Endothelial cell of hepatic sinusoid (primary cell): ENCODE data around the gene EHMT2.
"Not testable (repeated sequence)": the region's sequence is repeated elsewhere in the genome, so short reads cannot be mapped to it uniquely, and the experiment has no call there.

Source experiments
- in situ Hi-C: cut with HindIII; loops from 2 replicates; pipeline ENCODE4 v1.10.0; 2017; ENCODE audit warnings: low sequenced_read_pairs

Gene EHMT2

GRCh38 chr6:31897612-31898382, at the start of gene EHMT2:
TSS of gene EHMT2 (minus strand) at chr6:31897698. CDS start at chr6:31897677, 21 bp downstream.
- in situ Hi-C loops: no loop called here

DNA sequence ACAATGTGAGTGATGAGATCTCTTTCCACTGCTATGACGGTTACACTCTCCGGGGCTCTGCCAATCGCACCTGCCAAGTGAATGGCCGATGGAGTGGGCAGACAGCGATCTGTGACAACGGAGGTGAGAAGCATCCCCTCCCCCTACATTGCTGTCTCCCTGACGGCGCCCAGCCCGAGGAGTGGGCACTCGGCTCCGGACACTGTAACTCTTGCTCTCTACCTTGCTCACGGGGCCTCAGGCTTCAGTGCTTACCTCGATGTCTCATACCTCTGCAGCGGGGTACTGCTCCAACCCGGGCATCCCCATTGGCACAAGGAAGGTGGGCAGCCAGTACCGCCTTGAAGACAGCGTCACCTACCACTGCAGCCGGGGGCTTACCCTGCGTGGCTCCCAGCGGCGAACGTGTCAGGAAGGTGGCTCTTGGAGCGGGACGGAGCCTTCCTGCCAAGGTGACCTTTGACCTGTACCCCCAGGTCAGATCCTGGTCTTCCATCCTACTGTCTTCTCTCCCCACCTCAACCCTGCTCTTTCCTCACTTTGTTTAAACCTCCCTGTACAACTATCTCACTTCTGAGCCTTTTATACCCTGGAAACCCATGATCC, 49.7 kb upstream of the EHMT2 start:
- in situ Hi-C loops: no loop called here

DNA sequence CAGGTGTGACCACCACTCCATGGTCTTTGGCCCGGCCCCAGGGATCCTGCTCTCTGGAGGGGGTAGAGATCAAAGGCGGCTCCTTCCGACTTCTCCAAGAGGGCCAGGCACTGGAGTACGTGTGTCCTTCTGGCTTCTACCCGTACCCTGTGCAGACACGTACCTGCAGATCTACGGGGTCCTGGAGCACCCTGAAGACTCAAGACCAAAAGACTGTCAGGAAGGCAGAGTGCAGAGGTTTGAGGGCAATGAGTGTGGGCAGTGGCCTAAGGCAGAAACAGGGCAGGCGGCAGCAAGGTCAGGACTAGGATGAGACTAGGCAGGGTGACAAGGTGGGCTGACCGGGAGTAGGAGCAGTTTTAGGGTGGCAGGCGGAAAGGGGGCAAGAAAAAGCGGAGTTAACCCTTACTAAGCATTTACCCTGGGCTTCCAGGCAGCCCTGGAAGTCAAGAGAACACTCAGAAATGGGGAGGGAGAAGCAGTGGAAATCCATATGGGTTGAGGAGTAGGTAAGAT, 48.9 kb upstream of the EHMT2 start:
- in situ Hi-C loops: no loop called here

DNA sequence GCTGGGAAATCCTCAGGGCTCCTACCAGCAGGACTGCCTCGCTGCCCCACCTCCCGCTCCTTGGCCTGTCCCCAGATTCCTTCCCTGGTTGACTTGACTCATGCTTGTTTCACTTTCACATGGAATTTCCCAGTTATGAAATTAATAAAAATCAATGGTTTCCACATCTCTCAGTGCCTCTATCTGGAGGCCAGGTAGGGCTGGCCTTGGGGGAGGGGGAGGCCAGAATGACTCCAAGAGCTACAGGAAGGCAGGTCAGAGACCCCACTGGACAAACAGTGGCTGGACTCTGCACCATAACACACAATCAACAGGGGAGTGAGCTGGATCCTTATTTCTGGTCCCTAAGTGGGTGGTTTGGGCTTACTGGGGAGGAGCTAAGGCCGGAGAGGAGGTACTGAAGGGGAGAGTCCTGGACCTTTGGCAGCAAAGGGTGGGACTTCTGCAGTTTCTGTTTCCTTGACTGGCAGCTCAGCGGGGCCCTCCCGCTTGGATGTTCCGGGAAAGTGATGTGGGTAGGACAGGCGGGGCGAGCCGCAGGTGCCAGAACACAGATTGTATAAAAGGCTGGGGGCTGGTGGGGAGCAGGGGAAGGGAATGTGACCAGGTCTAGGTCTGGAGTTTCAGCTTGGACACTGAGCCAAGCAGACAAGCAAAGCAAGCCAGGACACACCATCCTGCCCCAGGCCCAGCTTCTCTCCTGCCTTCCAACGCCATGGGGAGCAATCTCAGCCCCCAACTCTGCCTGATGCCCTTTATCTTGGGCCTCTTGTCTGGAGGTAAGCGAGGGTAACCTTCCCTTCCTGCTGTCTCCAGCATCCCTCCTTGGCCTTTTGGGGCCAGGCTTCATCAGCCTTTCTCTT, 48.2 kb upstream of the EHMT2 start, which contains the start of gene CFB:
CFB (plus strand) TSS at position 589 of the 863 bp plus-strand sequence; CDS start at position 716, 127 bp downstream.
- in situ Hi-C loops: no loop called here

DNA sequence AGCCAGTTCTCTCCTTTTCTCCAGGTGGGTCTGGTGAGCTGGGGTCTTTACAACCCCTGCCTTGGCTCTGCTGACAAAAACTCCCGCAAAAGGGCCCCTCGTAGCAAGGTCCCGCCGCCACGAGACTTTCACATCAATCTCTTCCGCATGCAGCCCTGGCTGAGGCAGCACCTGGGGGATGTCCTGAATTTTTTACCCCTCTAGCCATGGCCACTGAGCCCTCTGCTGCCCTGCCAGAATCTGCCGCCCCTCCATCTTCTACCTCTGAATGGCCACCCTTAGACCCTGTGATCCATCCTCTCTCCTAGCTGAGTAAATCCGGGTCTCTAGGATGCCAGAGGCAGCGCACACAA, 47.6 kb upstream of the EHMT2 start:
- in situ Hi-C loops: no loop called here

DNA sequence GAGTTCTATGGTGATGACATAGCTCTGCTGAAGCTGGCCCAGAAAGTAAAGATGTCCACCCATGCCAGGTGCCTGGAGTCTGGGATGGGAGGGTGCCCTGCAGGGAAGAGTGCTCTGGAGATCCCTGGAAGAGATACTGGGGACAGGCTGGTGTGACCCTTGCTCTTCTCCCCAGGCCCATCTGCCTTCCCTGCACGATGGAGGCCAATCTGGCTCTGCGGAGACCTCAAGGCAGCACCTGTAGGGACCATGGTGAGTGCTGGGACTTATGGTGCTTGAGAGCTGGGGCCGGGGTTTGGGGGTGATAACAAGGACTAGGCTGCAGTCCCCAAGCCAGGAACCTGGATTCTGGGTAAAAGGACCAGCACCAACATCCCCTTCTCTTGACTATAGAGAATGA, 46.2 kb upstream of the EHMT2 start:
- in situ Hi-C loops: no loop called here

DNA sequence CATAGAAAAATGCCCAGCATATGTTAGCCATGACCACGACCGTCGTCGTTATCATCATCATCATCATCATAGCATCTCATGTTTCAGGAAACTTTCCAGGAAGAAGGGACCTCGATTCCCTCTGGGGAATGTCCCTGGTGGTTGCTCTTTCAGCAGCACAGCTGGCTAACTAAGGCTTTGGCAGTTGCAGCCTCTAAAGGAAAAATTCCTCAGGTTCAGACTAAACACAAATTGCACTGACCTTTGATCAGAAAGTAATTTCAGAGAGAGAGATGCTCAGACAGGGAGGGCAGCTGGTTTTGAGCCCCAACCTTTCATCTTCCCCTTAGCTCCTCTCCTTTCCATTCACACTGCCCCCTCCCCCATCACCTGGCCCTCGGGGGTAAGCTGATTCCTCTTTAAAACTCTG, 42.8 kb upstream of the EHMT2 start:
- in situ Hi-C loops: no loop called here

DNA sequence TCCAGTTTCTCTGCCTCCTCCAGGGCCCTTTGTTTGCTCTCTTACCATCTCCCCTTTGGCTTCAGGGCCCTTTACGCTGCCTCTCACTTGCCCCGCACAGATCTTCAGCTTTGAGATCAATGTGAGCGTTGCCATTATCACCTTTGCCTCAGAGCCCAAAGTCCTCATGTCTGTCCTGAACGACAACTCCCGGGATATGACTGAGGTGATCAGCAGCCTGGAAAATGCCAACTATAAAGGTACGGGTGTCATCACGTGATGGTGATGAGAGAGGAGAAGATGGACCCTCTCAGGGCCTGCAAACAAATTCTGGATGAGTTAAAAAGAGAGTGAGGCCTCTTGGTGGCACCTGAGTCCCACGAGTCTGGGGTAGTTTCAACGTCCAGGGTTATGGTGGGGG, 38.3 kb upstream of the EHMT2 start:
- in situ Hi-C loops: no loop called here

GRCh38 chr6:31935021-31935420, 37.5 kb upstream of the EHMT2 start:
- in situ Hi-C loops: no loop called here

DNA sequence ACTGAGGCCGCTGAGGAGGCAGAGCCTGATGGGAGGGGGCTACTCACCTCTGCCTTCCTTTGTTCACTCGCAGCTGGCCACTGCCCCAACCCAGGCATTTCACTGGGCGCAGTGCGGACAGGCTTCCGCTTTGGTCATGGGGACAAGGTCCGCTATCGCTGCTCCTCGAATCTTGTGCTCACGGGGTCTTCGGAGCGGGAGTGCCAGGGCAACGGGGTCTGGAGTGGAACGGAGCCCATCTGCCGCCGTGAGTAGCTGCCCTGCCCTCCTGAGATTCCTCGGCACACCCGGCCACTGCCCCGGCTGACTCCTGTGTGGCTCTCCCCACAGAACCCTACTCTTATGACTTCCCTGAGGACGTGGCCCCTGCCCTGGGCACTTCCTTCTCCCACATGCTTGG, 36.0 kb upstream of the EHMT2 start:
- in situ Hi-C loops: no loop called here

DNA sequence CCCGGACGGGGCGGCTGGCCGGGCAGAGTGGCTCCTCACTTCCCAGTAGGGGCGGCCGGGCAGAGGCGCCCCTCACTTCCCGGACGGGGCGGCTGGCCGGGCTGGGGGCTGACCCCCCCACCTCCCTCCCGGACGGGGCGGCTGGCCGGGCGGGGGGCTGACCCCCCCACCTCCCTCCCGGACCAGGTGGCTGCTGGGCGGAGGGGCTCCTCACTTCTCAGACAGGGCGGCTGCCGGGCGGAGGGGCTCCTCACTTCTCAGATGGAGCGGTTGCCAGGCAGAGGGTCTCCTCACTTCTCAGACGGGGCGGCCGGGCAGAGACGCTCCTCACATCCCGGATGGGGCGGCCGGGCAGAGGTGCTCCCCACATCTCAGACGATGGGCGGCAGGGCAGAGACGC, 34.6 kb upstream of the EHMT2 start:
- in situ Hi-C loops: not testable (repeated sequence)

- in situ Hi-C loops: no loop called here
Measured at GRCh38 chr6:31930962-31931361, 33.5 kb upstream of the EHMT2 start.

DNA sequence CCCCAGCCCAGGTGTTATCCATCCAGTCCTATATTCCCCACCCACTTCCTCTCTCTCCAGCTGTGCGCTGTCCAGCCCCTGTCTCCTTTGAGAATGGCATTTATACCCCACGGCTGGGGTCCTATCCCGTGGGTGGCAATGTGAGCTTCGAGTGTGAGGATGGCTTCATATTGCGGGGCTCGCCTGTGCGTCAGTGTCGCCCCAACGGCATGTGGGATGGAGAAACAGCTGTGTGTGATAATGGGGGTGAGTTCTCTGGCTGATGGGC, 31.1 kb upstream of the EHMT2 start:
- in situ Hi-C loops: no loop called here

DNA sequence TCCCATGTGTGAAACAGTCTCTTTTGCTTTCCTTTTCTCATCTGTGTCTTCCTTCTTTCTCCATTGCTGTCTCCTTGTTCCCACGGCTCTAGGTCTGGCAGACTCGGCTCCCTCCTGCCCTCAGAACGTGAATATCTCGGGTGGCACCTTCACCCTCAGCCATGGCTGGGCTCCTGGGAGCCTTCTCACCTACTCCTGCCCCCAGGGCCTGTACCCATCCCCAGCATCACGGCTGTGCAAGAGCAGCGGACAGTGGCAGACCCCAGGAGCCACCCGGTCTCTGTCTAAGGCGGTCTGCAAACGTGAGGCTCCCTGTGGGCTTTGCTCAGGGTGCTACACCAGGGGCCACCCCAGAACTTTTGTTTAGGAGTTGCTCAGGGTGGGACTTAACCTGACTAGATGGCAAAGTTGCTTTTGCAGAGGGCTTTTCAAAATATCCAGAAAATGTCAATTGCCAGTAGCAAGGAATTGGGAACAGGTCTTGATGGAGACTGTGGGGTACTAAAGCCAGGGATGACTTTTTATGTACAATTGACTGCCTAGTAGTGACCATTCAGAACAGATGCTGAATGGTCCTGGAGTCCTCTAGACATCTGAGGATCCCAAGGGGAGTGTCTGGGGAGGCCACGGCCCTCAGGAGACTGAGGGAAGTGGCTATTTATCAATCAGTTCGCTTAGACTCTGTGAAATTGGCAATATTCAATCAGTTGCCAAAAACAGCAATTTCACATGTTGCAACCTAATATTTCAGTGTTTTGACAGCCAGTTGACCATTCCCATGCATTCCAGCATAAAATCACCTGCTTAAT, 30.6 kb upstream of the EHMT2 start:
- in situ Hi-C loops: no loop called here

DNA sequence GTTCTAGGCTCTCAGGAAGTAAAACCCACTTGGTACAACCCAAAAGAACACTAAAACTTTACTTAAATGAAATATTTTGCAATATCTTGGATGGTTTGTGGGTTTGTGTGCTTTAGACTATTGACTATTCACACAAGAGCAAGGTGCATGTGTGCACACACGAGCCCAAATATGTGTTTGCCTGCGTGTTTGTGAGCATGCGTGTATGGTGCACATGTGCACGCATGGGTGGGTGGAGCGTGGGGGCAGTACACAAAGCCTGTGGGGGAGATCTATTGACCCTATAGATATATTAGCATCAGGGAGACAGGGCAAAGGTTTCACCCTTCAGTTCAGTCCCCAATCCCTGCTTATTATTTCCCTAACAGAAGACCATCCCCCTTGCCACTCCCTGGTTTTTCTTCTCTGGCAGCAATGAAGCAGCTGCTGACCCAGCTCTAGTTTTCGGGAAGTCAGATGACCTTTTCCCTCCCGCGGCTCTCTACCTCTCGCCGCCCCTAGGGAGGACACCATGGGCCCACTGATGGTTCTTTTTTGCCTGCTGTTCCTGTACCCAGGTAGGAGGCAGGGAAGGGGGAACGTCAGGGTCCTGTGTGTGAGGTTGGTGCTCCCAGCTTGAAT, 29.9 kb upstream of the EHMT2 start, which contains the start of gene C2:
C2 (plus strand) TSS at position 476 of the 621 bp plus-strand sequence; CDS start at position 512, 36 bp downstream.
- in situ Hi-C loops: no loop called here

- in situ Hi-C loops: no loop called here
Measured at GRCh38 chr6:31922942-31923341, 25.4 kb upstream of the EHMT2 start.

DNA sequence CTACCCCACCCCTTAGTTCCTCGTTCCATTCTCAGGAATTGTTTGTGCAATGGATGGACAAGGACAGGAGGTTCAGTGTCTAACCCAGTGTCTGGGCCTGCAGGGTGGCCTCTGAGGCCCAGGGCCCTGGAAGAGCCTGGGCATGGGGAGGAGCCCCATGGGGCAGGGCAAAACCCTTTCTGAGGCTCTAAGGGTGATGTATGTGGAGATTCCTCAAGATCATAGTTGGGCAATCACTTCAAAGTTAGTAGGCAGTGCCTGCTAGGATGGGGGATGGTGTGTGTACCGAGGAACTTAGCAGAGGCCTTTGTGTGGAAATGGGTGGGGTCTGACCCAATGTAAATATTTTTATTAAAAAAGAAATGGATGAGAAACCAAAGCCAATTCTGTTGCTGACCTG, 23.3 kb upstream of the EHMT2 start:
- in situ Hi-C loops: no loop called here

DNA sequence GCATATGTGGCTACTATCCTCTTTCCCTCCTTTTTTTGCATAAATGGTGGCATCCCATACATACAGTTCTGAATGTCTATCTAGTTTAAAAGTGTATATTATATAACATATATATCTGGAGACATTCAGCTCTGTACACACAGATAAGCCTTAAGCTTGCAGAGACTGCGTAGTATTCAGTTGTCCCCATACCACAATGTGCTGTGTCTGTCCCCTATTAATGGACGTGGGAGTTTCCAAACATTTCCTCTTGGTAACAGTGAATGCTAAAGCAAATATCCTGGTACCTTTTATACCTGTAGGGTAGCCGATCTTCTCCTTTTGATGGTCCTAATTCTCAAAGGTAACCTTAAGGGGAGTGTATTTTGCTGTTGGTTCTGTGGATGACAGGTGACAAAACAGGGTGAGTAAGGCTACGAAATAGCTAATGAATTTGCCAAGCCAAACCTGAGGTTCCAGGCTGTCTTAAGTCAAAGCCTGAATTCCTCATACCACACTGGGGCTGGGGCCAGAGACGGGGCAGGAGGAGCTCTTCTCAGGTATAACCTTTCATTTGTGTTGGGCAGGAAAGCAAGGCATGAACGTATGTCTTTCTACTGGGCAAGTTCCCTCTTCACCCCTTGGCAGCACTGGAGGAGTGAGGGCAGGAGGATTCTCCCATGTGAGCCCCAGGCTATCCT, 22.3 kb upstream of the EHMT2 start:
- in situ Hi-C loops: no loop called here

DNA sequence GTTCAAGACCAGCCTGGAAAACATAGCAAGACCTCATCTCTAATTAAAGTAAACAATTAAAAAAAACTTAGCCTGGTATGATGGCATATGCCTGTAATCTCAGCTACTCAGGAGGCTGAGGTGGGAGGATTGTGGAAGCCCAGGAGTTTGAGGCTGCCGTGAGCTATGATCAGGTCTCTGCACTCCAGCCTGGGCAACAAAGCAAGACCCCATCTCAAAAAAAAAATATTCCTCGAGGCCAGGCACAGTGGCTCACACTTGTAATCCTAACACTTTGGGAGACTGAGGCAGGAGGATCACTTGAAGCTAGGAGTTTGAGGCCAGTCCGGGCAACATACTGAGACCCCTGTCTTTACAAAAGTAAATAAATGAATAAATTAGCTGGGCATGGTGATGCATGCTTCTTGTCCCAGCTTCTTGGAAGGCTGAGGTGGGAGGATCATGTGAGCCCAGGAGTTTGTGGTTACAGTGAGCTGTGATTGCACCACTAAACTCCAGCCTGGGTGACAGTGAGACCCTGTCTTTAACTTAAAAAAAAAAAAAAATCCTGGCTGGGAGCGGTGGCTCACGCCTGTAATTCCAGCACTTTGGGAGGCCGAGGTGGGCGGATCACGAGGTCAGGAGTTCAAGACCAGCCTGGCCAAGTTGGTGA, 20.7 kb upstream of the EHMT2 start:
- in situ Hi-C loops: no loop called here
